Suprapubic skin (tissue), 4 donors: ENCODE measurements around the gene TMEM272. TPM values are rescaled to one million over a fixed set of nuclear protein-coding genes. Genes with fewer than 3 reads are reported as not detected.

Experiments
- DNase-seq, 2 donors: peaks; one replicate each; pipeline ENCODE4 v3.0.0-alpha.2; 2019; ENCODE audit warnings: low spot score in 2 of 2
- H3K27ac ChIP-seq: fragments of 200-600 bp; sonication (generic); one replicate; pipeline ENCODE4 v1.5.1; 2019
- H3K27me3 ChIP-seq: fragments of 200-600 bp; sonication (generic); one replicate; pipeline ENCODE4 v1.5.1; 2019
- H3K36me3 ChIP-seq: fragments of 200-600 bp; sonication (generic); one replicate; pipeline ENCODE4 v1.5.1; 2019
- H3K4me1 ChIP-seq: fragments of 200-600 bp; sonication (generic); one replicate; pipeline ENCODE4 v1.5.1; 2019
- H3K4me3 ChIP-seq: fragments of 200-600 bp; sonication (generic); one replicate; pipeline ENCODE4 v1.5.1; 2019; ENCODE audit warnings: mild to moderate bottlenecking
- H3K9me3 ChIP-seq: fragments of 200-600 bp; sonication (generic); one replicate; pipeline ENCODE4 v1.5.1; 2019
- EP300 ChIP-seq: sonication (generic); formaldehyde crosslinking; IDR thresholded peaks from one replicate; pipeline ENCODE4 v1.6.1; 2017; ENCODE audit warnings: antibody characterized with exemption
- POLR2A ChIP-seq, 2 donors: fragments of 450-650 bp; IDR thresholded peaks; one replicate each; pipeline ENCODE4 v1.6.1; 2017; ENCODE audit warnings: antibody characterized with exemption in 2 of 2, mild to moderate bottlenecking in 2 of 2, moderate library complexity in 2 of 2
- POLR2AphosphoS5 ChIP-seq, 3 donors: sonication (generic); formaldehyde crosslinking; IDR thresholded peaks; one replicate each; pipeline ENCODE4 v1.6.1; 2017; ENCODE audit warnings: antibody characterized with exemption in 3 of 3
- WGBS: methylation state at CpG from one replicate; pipeline ENCODE4 v1.1.5; 2018; 5-methylcytosine and 5-hydroxymethylcytosine counted together
- total RNA-seq, 4 donors: library from RNA; depleted of rRNA; stranded (reverse); fragments of >200 nt; gene quantifications; one replicate each; pipeline ENCODE4 v1.1.0, GENCODE V29; 2016
- TF ChIP-seq, protein P1 (sequence below), 2 donors: fragments of 200-600 bp in 1 of 2; fragments of 450-650 bp in 1 of 2; sonication (generic) in 1 of 2; IDR thresholded peaks; one replicate each; pipeline ENCODE4 v1.5.1; 2016 to 2019; ENCODE audit warnings: antibody characterized with exemption in 2 of 2, mild to moderate bottlenecking in 1 of 2, moderate library complexity in 1 of 2

The TMEM272 gene
- total RNA-seq, 4 donors from 2014 or later = 0.13 to 0.24 (median 0.17) TPM; not detected in 1

DNA sequence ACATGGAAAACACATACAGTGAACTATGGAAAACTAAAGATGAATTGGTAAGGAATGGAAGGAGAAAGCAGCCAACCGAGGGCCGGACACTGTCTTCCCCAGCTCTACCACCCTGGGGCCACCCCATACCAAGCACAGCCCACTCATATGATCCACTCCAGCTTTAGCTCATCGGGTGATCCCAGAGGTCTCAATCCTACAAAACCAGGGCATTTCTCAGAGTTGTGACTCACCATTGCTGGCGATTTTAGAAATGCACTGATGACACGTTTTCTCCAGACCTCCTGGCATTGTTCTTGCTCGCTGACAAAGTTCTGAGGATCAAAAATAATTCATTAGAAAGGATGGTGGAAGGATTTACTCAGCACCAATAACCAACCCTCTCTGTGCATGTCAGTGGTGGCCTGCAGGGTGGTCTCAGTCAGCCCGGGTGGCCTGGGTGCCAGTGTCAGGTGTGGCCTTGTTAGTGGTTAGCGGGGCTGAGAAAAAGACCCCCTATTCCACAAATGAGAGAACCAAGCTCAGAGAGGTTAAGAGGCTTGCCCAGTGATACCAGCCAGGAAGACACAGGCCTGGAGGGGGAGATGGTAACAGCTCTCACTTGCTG is 6.6 kb downstream of the TMEM272 start:
- H3K4me1 ChIP-seq = no peaks in the 10 kb centered on the region
- H3K27ac ChIP-seq = no peak overlapping the region
- no peak overlapping the region for H3K4me3 ChIP-seq
- no peak for DNase-seq
- no peaks in the 10 kb centered on the region for H3K27me3 ChIP-seq
- TF ChIP-seq EP300 (no peak), POLR2A (IDR thresholded peaks at IDR 0.05) (no peak)
- TF ChIP-seq, protein P1, sequence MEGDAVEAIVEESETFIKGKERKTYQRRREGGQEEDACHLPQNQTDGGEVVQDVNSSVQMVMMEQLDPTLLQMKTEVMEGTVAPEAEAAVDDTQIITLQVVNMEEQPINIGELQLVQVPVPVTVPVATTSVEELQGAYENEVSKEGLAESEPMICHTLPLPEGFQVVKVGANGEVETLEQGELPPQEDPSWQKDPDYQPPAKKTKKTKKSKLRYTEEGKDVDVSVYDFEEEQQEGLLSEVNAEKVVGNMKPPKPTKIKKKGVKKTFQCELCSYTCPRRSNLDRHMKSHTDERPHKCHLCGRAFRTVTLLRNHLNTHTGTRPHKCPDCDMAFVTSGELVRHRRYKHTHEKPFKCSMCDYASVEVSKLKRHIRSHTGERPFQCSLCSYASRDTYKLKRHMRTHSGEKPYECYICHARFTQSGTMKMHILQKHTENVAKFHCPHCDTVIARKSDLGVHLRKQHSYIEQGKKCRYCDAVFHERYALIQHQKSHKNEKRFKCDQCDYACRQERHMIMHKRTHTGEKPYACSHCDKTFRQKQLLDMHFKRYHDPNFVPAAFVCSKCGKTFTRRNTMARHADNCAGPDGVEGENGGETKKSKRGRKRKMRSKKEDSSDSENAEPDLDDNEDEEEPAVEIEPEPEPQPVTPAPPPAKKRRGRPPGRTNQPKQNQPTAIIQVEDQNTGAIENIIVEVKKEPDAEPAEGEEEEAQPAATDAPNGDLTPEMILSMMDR (IDR thresholded peaks at IDR 0.05) = no peak
- H3K9me3 ChIP-seq = no peaks in the 10 kb centered on the region
- 75% methylated on average over 8 of the region's 8 CpGs for WGBS
- H3K36me3 ChIP-seq = no peaks in the 10 kb centered on the region

DNA sequence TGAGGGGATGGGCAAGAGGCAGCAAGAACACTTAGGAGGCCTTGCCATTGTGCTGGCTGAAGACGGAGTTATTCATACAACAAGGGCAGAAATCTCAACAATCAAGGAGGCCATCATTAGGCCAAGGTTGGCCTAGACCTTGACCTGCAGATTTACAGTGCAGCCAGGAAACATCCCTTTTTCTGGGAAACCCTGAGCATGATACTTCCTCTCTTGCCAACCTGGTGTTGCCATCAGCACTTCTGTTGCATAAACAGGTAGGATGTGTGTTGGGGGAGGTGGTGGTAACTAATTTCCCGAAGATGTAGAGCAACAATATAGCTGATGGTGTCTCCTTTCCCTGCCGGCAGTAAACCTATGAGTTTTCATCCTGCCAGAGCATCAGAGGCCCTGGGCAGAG is 8.0 kb downstream of the TMEM272 start:
- TF ChIP-seq EP300 (no peak), POLR2AphosphoS5 (IDR thresholded peaks at IDR 0.05) (no peak), POLR2A (IDR thresholded peaks at IDR 0.05) (no peak)
- TF ChIP-seq, protein P1 (IDR thresholded peaks at IDR 0.05) = no peak
- WGBS = 94% methylated on average over 3 of the region's 3 CpGs
- H3K27ac ChIP-seq = no peak overlapping the region

DNA sequence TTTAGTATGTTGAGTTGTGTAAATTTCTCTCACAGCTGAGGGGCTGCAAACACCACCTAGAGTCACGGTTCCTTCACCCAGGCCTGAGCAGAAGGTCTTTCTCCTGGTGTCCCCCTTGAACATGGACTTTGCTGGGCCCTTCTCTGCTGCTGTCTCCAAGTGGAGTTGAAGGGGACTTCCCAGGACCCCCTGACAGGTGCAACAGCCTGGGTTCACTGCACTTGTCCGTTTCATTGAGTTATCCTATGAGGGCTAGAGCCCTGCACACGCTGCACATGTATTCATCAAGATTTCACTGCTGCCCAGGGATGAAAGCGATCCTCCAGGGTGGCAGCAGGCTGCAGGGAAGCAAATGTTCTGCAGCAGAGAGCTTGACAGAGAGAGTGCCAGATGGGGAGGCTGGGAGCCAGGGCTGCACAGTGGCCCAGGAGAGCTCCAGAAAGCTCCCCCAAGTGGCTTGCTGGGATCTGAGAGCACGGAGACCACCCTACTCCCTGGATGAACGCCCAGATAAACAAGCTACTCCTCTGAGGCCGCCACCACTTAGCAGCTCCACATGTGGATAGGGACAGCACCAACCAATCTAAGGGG is 10.3 kb downstream of the TMEM272 start:
- 62% methylated on average over 7 of the region's 7 CpGs for WGBS
- H3K27ac ChIP-seq = no peak overlapping the region
- no peaks in the 10 kb centered on the region for H3K36me3 ChIP-seq
- TF ChIP-seq POLR2A (IDR thresholded peaks at IDR 0.05) = no peak
- TF ChIP-seq, protein P1 (IDR thresholded peaks at IDR 0.05) = no peak
- no peaks in the 10 kb centered on the region for H3K4me1 ChIP-seq
- H3K4me3 ChIP-seq = no peak overlapping the region
- H3K9me3 ChIP-seq = no peaks in the 10 kb centered on the region
- no peaks in the 10 kb centered on the region for H3K27me3 ChIP-seq
- DNase-seq = no peak

More for the DNA sequence above, 8.0 kb downstream of the TMEM272 start:
- H3K4me3 ChIP-seq = no peak overlapping the region
- H3K36me3 ChIP-seq = no peaks in the 10 kb centered on the region
- DNase-seq = no peak
- no peaks in the 10 kb centered on the region for H3K9me3 ChIP-seq
- H3K4me1 ChIP-seq = no peaks in the 10 kb centered on the region
- H3K27me3 ChIP-seq = no peaks in the 10 kb centered on the region

DNA sequence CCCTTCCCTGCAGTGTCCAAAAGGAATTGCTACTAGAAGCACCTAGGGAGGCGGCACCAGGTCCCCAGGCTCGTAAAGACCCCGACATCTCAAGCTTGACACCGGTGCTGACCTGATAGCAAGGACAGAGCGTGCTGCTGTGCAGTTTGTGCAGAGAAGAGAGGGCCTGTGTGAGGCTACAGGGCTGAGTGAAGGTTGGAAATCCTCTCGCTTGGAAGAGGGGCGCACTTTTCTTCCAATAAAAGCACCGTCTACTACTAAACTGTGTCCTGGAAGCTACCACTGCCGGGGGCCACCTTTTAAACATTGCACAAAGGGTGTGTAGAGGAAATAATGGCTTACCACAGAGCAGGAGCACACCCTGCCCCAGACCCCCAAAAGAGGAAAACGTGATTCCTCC is 11.0 kb downstream of the TMEM272 start:
- Histone ChIP-seq H3K36me3 (no peaks in the 10 kb centered on the region), H3K4me1 (no peaks in the 10 kb centered on the region), H3K9me3 (no peaks in the 10 kb centered on the region), H3K27ac (no peak overlapping the region), H3K27me3 (no peaks in the 10 kb centered on the region), H3K4me3 (no peak overlapping the region)
- 83% methylated on average over 8 of the region's 10 CpGs for WGBS
- TF ChIP-seq POLR2A (IDR thresholded peaks at IDR 0.05) = no peak
- TF ChIP-seq EP300 = no peak
- no peak for TF ChIP-seq POLR2AphosphoS5 (IDR thresholded peaks at IDR 0.05)
- TF ChIP-seq, protein P1 (IDR thresholded peaks at IDR 0.05) = no peak
- no peak for DNase-seq

DNA sequence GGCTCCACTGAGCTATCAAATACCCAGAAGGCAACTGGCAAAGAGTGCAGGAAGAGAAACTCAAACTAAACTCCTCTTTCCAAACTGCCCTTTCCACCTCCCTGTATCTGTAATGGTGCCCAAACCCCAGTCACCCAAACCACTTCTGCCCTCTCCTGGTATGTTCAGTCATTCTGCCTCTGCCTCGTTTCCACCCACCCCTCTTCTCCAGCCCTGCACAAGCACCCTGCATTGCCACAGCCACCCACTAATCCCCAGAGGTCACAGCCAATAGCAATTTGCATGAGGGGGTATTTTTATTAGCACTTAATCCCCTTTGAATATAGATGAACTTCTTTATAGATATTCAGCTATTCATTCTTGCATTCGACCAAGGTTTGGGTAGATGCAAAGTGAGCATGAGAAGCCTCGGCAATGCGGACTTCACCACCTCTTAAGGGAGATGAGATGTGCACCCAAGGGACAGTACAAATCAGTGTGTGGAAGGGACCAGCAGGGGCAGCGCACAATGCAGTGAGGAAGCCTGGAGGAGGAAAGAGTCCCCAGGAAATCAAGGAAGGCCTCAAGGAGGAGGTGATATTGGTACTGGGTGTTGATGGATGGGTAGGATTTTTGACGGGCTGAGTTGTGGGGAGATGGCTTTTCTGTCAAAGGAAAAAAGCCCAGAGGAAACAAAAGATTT is 12.4 kb downstream of the TMEM272 start:
- TF ChIP-seq, protein P1 (IDR thresholded peaks at IDR 0.05) = peak in 1 of 2 donors; percentile 35
- no peak for TF ChIP-seq EP300
- DNase-seq = no peak
- no peak overlapping the region for H3K4me3 ChIP-seq
- H3K27ac ChIP-seq = no peak overlapping the region
- no peaks in the 10 kb centered on the region for H3K36me3 ChIP-seq
- no peaks in the 10 kb centered on the region for H3K9me3 ChIP-seq
- H3K27me3 ChIP-seq = no peaks in the 10 kb centered on the region
- H3K4me1 ChIP-seq = no peaks in the 10 kb centered on the region
- 67% methylated on average over 6 of the region's 6 CpGs for WGBS
